Tibial artery (tissue), 4 donors: Measurements from ENCODE around the gene RBM20.

Experiments
- DNase-seq, 2 donors: peaks; one replicate each; pipeline ENCODE4 v3.0.0-alpha.2; 2019
- H3K27ac ChIP-seq, 2 donors: fragments of 200-600 bp; sonication (generic) in 1 of 2; 1 replicate in 1 of 2; 2 replicates in 1 of 2; pipeline ENCODE4 v1.5.1; 2018 to 2019; ENCODE audit warnings: mild to moderate bottlenecking in 1 of 2
- H3K27me3 ChIP-seq, 2 donors: fragments of 200-600 bp; sonication (generic) in 1 of 2; one replicate each; pipeline versions ENCODE4 v1.5.1 to v1.6.0; 2016 to 2019
- H3K36me3 ChIP-seq, 3 donors: fragments of 200-600 bp; sonication (generic) in 2 of 3; one replicate each; pipeline ENCODE4 v1.5.1; 2016 to 2019; ENCODE audit warnings: mild to moderate bottlenecking in 2 of 3
- H3K4me1 ChIP-seq, 4 donors: fragments of 200-600 bp; sonication (generic) in 2 of 4; 1 replicate in 3 of 4; 2 replicates in 1 of 4; pipeline ENCODE4 v1.5.1; 2016 to 2019
- H3K4me3 ChIP-seq, 2 donors: fragments of 200-600 bp; sonication (generic) in 1 of 2; 1 replicate in 1 of 2; 2 replicates in 1 of 2; pipeline ENCODE4 v1.5.1; 2018 to 2019; ENCODE audit warnings: mild to moderate bottlenecking in 2 of 2
- H3K9me3 ChIP-seq, 3 donors: fragments of 200-600 bp; sonication (generic) in 1 of 3; one replicate each; pipeline ENCODE4 v1.5.1; 2016 to 2019
- CTCF ChIP-seq, 2 experiments: fragments of 200-600 bp in 1 of 2; fragments of 450-650 bp in 1 of 2; IDR thresholded peaks; one replicate each; pipeline ENCODE4 v1.5.1; 2017 to 2019; ENCODE audit warnings: antibody characterized with exemption in 2 of 2, mild to moderate bottlenecking in 1 of 2, moderate library complexity in 1 of 2
- intact Hi-C: fragments of 100-400 bp; cut with DNase I; formaldehyde crosslinking; loops from one replicate; pipeline ENCODE4 v1.15.0; 2023; ENCODE audit warnings: low total_unique reads

Gene RBM20

GRCh38 chr10:110794808-110795207, 150.7 kb downstream of the RBM20 start:
- no peaks in the 10 kb centered on the region for H3K9me3 ChIP-seq
- H3K27ac ChIP-seq = no peak overlapping the region
- no peak for TF ChIP-seq CTCF (IDR thresholded peaks at IDR 0.05)
- no peaks in the 10 kb centered on the region for H3K27me3 ChIP-seq
- no peak for DNase-seq
- intact Hi-C loops = no loop called here
- H3K4me1 ChIP-seq = peaks cover 0 to 9% (median 0%) of the 10 kb centered on the region in 4 donors
- H3K36me3 ChIP-seq = no peaks in the 10 kb centered on the region
- H3K4me3 ChIP-seq = no peak overlapping the region

- intact Hi-C loops = no loop called here
- TF ChIP-seq CTCF (IDR thresholded peaks at IDR 0.05) = no peak
- DNase-seq = no peak
- Histone ChIP-seq H3K4me3 (no peak overlapping the region), H3K27ac (no peak overlapping the region), H3K9me3 (no peaks in the 10 kb centered on the region), H3K27me3 (no peaks in the 10 kb centered on the region), H3K36me3 (no peaks in the 10 kb centered on the region), H3K4me1 (peaks cover 0 to 13% (median 1%) of the 10 kb centered on the region in 4 donors)
Observed at GRCh38 chr10:110797416-110797815, 153.3 kb downstream of the RBM20 start.

GRCh38 chr10:110798340-110798739, 154.2 kb downstream of the RBM20 start:
- Histone ChIP-seq H3K27ac (no peak overlapping the region), H3K9me3 (no peaks in the 10 kb centered on the region), H3K36me3 (no peaks in the 10 kb centered on the region), H3K27me3 (no peaks in the 10 kb centered on the region), H3K4me1 (peaks cover 0 to 23% (median 10%) of the 10 kb centered on the region in 4 donors), H3K4me3 (no peak overlapping the region)
- TF ChIP-seq CTCF (IDR thresholded peaks at IDR 0.05) = no peak
- intact Hi-C loops = no loop called here
- DNase-seq = no peak

GRCh38 chr10:110802090-110802489, 158.0 kb downstream of the RBM20 start:
- H3K4me3 ChIP-seq = no peak overlapping the region
- DNase-seq = no peak
- intact Hi-C loops = loop anchor here (5.0 kb wide), 1 partner anchor 90 kb away; no protein-coding TSS in a partner anchor
- no peak for TF ChIP-seq CTCF (IDR thresholded peaks at IDR 0.05)
- H3K36me3 ChIP-seq = no peaks in the 10 kb centered on the region
- H3K4me1 ChIP-seq = peaks cover 0 to 24% (median 15%) of the 10 kb centered on the region in 4 donors
- H3K27ac ChIP-seq = peak overlapping the region; percentile 18 to 36
- H3K27me3 ChIP-seq = no peaks in the 10 kb centered on the region
- no peaks in the 10 kb centered on the region for H3K9me3 ChIP-seq

- Histone ChIP-seq H3K27ac (peak overlapping the region; percentile 18 to 36), H3K9me3 (no peaks in the 10 kb centered on the region), H3K27me3 (no peaks in the 10 kb centered on the region), H3K4me1 (peaks cover 0 to 24% (median 15%) of the 10 kb centered on the region in 4 donors), H3K36me3 (no peaks in the 10 kb centered on the region), H3K4me3 (no peak overlapping the region)
- peak; percentile 77 to 84 for DNase-seq
- TF ChIP-seq CTCF (IDR thresholded peaks at IDR 0.05) = no peak
- intact Hi-C loops = loop anchor here (5.0 kb wide), 1 partner anchor 90 kb away; no protein-coding TSS in a partner anchor
Observed at GRCh38 chr10:110802551-110803238, 158.6 kb downstream of the RBM20 start.
